GM23338 (cell line): ENCODE data around the gene ARL2. TPM values are rescaled to one million over a fixed set of nuclear protein-coding genes. Genes with fewer than 3 reads are reported as not detected.

Experiments used
- ATAC-seq: fragments of 200-7000 bp; cut with Tn5 transposase; 3 replicates; pipeline ENCODE4 v1.9.1; 2020
- DNase-seq: peaks from one replicate; pipeline ENCODE4 v3.0.0-alpha.2; 2015; ENCODE audit warnings: low spot score
- H2AFZ ChIP-seq: fragments of 200-600 bp; sonication (generic); 2 replicates; pipeline ENCODE4 v1.8.0; 2016; ENCODE audit warnings: antibody characterized with exemption, mild to moderate bottlenecking, moderate library complexity
- H3F3A ChIP-seq: fragments of 200-600 bp; sonication (generic); replicated peaks from 2 replicates; pipeline ENCODE4 v1.8.0; 2017; ENCODE audit warnings: antibody characterized with exemption, mixed run types, low read depth
- H3K27ac ChIP-seq: fragments of 200-600 bp; sonication (generic); 2 replicates; pipeline ENCODE4 v1.6.1; 2016; ENCODE audit warnings: low read depth
- H3K27me3 ChIP-seq: fragments of 200-600 bp; sonication (generic); 2 replicates; pipeline ENCODE4 v1.8.0; 2016; ENCODE audit warnings: mild to moderate bottlenecking, mixed run types, moderate library complexity; ENCODE audit not compliant: insufficient read depth
- H3K36me3 ChIP-seq: fragments of 200-600 bp; sonication (generic); 2 replicates; pipeline ENCODE4 v1.8.0; 2016; ENCODE audit warnings: mild to moderate bottlenecking; ENCODE audit not compliant: insufficient read depth
- H3K4me1 ChIP-seq: fragments of 200-600 bp; sonication (generic); 2 replicates; pipeline ENCODE4 v1.8.0; 2016; ENCODE audit warnings: mild to moderate bottlenecking, moderate library complexity; ENCODE audit not compliant: insufficient read depth
- H3K4me2 ChIP-seq: fragments of 200-600 bp; sonication (generic); 2 replicates; pipeline ENCODE4 v1.7.1; 2017; ENCODE audit warnings: mixed run types
- H3K4me3 ChIP-seq: fragments of 200-600 bp; sonication (generic); 2 replicates; pipeline ENCODE4 v1.6.1; 2016; ENCODE audit warnings: mixed run types
- H3K79me2 ChIP-seq: fragments of 200-600 bp; sonication (generic); replicated peaks from 2 replicates; pipeline ENCODE4 v1.8.0; 2017; ENCODE audit warnings: mild to moderate bottlenecking; ENCODE audit not compliant: insufficient read depth
- H3K9me2 ChIP-seq: fragments of 200-600 bp; sonication (generic); 2 replicates; pipeline ENCODE4 v1.8.0; 2017; ENCODE audit not compliant: insufficient read depth
- H4K20me1 ChIP-seq: fragments of 200-600 bp; sonication (generic); replicated peaks from 2 replicates; pipeline ENCODE4 v1.8.0; 2017; ENCODE audit warnings: mild to moderate bottlenecking; ENCODE audit not compliant: insufficient read depth
- H3K27ac Mint-ChIP-seq: 2 replicates; pipeline ENCODE4 v1.8.0; 2020; ENCODE audit warnings: inconsistent platforms, mild to moderate bottlenecking, moderate library complexity, mixed read lengths
- H3K27me3 Mint-ChIP-seq: 3 replicates; pipeline ENCODE4 v1.8.0; 2022; ENCODE audit warnings: low read depth, mild to moderate bottlenecking, moderate library complexity, mixed read lengths, inconsistent platforms; ENCODE audit not compliant: insufficient read depth, poor library complexity
- H3K36me3 Mint-ChIP-seq: 3 replicates; pipeline ENCODE4 v1.8.0; 2021; ENCODE audit warnings: low read depth, mild to moderate bottlenecking, inconsistent platforms, moderate library complexity, mixed read lengths
- H3K4me1 Mint-ChIP-seq: 3 replicates; pipeline ENCODE4 v1.8.0; 2020; ENCODE audit warnings: mild to moderate bottlenecking, inconsistent platforms, mixed read lengths
- H3K4me3 Mint-ChIP-seq: 3 replicates; pipeline ENCODE4 v1.8.0; 2021; ENCODE audit warnings: moderate library complexity, mild to moderate bottlenecking, inconsistent platforms, mixed read lengths
- H3K9me3 Mint-ChIP-seq: 3 replicates; pipeline ENCODE4 v1.8.0; 2020; ENCODE audit warnings: moderate library complexity, mild to moderate bottlenecking, inconsistent platforms, mixed read lengths
- EZH2 ChIP-seq: fragments of 200-600 bp; sonication (generic); IDR thresholded peaks from one replicate; pipeline ENCODE4 v1.8.0; 2017; ENCODE audit warnings: antibody characterized with exemption, mild to moderate bottlenecking, low read depth; ENCODE audit not compliant: unreplicated experiment
- EZH2phosphoT487 ChIP-seq: fragments of 200-600 bp; sonication (generic); IDR thresholded peaks from one replicate; pipeline ENCODE4 v1.8.1; 2018; ENCODE audit warnings: antibody characterized with exemption; ENCODE audit not compliant: unreplicated experiment
- POLR2AphosphoS5 ChIP-seq: IDR thresholded peaks from 2 replicates; pipeline ENCODE4 v1.6.1; 2016; ENCODE audit warnings: antibody characterized with exemption, low read depth
- STAT1 ChIP-seq: IDR thresholded peaks from one replicate; pipeline ENCODE4 v1.6.1; 2016; ENCODE audit warnings: antibody characterized with exemption; ENCODE audit not compliant: unreplicated experiment
- ZNF331 ChIP-seq: fragments of 250-450 bp; sonication (Bioruptor Pico); IDR thresholded peaks from 2 replicates; pipeline ENCODE4 v1.5.0; 2020; ENCODE audit warnings: low read depth, mild to moderate bottlenecking, moderate library complexity
- polyA plus RNA-seq: library from polyadenylated mRNA; unstranded; fragments of >200 nt; fragmentation: Nextera tagmentation; extraction: Ambion mirVana; gene quantifications from 2 replicates; pipeline ENCODE4 v1.2.1, GENCODE V29; 2016
- total RNA-seq: library from RNA; depleted of rRNA; stranded (reverse); fragments of >200 nt; shearing (Covaris generic); gene quantifications from 2 replicates; pipeline ENCODE4 v1.2.3, GENCODE V29; 2014
- TF ChIP-seq, protein P1 (sequence below): fragments of 250-450 bp; sonication (Bioruptor Pico); IDR thresholded peaks from 2 replicates; pipeline ENCODE4 v1.5.0; 2020; ENCODE audit warnings: mild to moderate bottlenecking, moderate library complexity

The ARL2 gene
- total and polyA plus RNA-seq, 2 experiments from 2014 or later = 193 to 236 TPM

DNA sequence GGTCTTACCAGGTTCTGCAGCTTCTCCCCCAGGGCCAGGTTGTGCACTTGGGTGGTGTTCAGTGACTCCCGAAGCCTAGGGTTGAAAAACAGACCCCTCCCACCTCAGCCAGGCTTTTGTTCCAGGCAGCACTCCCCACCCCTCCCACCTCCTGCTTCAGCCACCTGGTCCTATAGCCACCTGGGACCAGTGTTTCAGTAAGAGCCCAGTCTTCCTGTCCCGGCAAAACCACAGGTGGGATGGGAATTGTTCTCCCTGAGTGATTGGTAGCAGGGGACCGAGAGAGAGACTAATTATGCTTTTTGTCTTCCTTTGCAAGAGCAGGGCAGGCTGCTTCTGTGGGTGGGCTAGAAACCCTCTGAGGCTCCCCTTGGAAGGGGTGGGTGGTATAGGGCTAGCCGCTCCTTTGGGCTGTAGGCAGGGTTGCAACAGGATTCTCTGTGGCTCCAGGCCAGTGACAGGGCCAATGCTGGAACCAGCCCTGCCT lies 52.9 kb downstream of the ARL2 start:
- no peaks in the 10 kb centered on the region for H3K27me3 ChIP-seq
- TF ChIP-seq POLR2AphosphoS5 = peak; percentile 26; the same call in 1 of the 2 replicates
- TF ChIP-seq STAT1 = no peak
- TF ChIP-seq, protein P1, sequence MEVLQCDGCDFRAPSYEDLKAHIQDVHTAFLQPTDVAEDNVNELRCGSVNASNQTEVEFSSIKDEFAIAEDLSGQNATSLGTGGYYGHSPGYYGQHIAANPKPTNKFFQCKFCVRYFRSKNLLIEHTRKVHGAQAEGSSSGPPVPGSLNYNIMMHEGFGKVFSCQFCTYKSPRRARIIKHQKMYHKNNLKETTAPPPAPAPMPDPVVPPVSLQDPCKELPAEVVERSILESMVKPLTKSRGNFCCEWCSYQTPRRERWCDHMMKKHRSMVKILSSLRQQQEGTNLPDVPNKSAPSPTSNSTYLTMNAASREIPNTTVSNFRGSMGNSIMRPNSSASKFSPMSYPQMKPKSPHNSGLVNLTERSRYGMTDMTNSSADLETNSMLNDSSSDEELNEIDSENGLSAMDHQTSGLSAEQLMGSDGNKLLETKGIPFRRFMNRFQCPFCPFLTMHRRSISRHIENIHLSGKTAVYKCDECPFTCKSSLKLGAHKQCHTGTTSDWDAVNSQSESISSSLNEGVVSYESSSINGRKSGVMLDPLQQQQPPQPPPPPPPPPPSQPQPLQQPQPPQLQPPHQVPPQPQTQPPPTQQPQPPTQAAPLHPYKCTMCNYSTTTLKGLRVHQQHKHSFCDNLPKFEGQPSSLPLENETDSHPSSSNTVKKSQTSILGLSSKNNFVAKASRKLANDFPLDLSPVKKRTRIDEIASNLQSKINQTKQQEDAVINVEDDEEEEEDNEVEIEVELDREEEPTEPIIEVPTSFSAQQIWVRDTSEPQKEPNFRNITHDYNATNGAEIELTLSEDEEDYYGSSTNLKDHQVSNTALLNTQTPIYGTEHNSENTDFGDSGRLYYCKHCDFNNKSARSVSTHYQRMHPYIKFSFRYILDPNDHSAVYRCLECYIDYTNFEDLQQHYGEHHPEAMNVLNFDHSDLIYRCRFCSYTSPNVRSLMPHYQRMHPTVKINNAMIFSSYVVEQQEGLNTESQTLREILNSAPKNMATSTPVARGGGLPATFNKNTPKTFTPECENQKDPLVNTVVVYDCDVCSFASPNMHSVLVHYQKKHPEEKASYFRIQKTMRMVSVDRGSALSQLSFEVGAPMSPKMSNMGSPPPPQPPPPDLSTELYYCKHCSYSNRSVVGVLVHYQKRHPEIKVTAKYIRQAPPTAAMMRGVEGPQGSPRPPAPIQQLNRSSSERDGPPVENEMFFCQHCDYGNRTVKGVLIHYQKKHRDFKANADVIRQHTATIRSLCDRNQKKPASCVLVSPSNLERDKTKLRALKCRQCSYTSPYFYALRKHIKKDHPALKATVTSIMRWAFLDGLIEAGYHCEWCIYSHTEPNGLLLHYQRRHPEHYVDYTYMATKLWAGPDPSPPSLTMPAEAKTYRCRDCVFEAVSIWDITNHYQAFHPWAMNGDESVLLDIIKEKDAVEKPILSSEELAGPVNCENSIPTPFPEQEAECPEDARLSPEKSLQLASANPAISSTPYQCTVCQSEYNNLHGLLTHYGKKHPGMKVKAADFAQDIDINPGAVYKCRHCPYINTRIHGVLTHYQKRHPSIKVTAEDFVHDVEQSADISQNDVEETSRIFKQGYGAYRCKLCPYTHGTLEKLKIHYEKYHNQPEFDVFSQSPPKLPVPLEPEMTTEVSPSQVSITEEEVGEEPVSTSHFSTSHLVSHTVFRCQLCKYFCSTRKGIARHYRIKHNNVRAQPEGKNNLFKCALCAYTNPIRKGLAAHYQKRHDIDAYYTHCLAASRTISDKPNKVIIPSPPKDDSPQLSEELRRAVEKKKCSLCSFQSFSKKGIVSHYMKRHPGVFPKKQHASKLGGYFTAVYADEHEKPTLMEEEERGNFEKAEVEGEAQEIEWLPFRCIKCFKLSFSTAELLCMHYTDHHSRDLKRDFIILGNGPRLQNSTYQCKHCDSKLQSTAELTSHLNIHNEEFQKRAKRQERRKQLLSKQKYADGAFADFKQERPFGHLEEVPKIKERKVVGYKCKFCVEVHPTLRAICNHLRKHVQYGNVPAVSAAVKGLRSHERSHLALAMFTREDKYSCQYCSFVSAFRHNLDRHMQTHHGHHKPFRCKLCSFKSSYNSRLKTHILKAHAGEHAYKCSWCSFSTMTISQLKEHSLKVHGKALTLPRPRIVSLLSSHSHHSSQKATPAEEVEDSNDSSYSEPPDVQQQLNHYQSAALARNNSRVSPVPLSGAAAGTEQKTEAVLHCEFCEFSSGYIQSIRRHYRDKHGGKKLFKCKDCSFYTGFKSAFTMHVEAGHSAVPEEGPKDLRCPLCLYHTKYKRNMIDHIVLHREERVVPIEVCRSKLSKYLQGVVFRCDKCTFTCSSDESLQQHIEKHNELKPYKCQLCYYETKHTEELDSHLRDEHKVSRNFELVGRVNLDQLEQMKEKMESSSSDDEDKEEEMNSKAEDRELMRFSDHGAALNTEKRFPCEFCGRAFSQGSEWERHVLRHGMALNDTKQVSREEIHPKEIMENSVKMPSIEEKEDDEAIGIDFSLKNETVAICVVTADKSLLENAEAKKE = no peak
- H3K4me2 ChIP-seq = peak overlapping the region; percentile 62; the same call in 1 of the 2 replicates
- H3K9me2 ChIP-seq = no peaks in the 10 kb centered on the region
- H3K27ac ChIP-seq = peak overlapping the region; percentile 77; the same call in 1 of the 2 replicates
- peak overlapping the region; percentile 89; the same call in 1 of the 2 replicates for H2AFZ ChIP-seq
- no peaks in the 10 kb centered on the region for H3F3A ChIP-seq
- H3K36me3 ChIP-seq = no peaks in the 10 kb centered on the region
- Mint-ChIP-seq H3K27me3 (peaks cover 2% of the 10 kb centered on the region), H3K36me3 (no peaks in the 10 kb centered on the region), H3K27ac (peak overlapping the region; percentile 93), H3K4me3 (peak overlapping the region; percentile 60), H3K9me3 (no peaks in the 10 kb centered on the region), H3K4me1 (peaks cover 32% of the 10 kb centered on the region)
- peaks cover 13% of the 10 kb centered on the region for H3K4me1 ChIP-seq
- DNase-seq (peak; percentile 77), ATAC-seq (peak; percentile 85)
- H3K79me2 ChIP-seq = no peaks in the 10 kb centered on the region
- H3K4me3 ChIP-seq = no peak overlapping the region
- no peaks in the 10 kb centered on the region for H4K20me1 ChIP-seq

DNA sequence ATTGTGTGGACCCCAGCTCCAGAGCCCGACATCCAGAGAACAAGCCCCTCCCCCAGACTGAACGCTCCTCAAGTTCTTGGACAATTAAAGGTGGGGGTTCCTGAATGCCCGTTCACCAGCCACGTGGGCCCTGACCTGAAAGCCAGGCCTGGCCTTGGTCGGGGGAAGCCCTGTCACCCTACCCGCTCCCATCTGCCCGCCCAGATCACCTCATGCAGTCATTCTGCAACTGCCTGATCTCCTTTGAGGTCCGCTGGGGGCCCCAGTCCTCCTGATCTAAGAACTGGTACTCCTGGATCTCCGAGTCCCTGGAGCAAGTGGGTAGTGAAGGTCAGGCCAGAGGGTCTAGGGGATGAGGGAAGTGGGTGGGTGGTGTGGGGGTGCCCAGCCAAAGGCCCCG lies 53.5 kb downstream of the ARL2 start:
- Histone ChIP-seq H3K9me2 (no peaks in the 10 kb centered on the region), H3K4me3 (no peak overlapping the region), H2AFZ (0 out of 2 replicates have a peak overlapping the region, but pooled peaks have one; percentile 89), H3K4me1 (peaks cover 13% of the 10 kb centered on the region), H3K36me3 (no peaks in the 10 kb centered on the region), H4K20me1 (no peaks in the 10 kb centered on the region), H3F3A (no peaks in the 10 kb centered on the region), H3K27me3 (no peaks in the 10 kb centered on the region), H3K27ac (0 out of 2 replicates have a peak overlapping the region, but pooled peaks have one; percentile 77), H3K79me2 (no peaks in the 10 kb centered on the region), H3K4me2 (0 out of 2 replicates have a peak overlapping the region, but pooled peaks have one; percentile 62)
- H3K9me3 Mint-ChIP-seq = no peaks in the 10 kb centered on the region
- no peaks in the 10 kb centered on the region for H3K36me3 Mint-ChIP-seq
- H3K27ac Mint-ChIP-seq = peak overlapping the region; percentile 93
- DNase-seq (no peak), ATAC-seq (peak; percentile 8)
- peaks cover 5% of the 10 kb centered on the region for H3K27me3 Mint-ChIP-seq
- peaks cover 32% of the 10 kb centered on the region for H3K4me1 Mint-ChIP-seq
- peak overlapping the region; percentile 39; the same call in 2 of the 3 replicates for H3K4me3 Mint-ChIP-seq
- TF ChIP-seq, protein P1 = no peak
- no peak for TF ChIP-seq ZNF331
- no peak for TF ChIP-seq EZH2
- TF ChIP-seq EZH2phosphoT487 = no peak
